H1 (cell line): Measurements from ENCODE around the gene ADGRV1. TPM values are rescaled to one million over a fixed set of nuclear protein-coding genes. Genes with fewer than 3 reads are reported as not detected.

Experiments used
- GABPA ChIP-seq: IDR thresholded peaks from 2 replicates; pipeline ENCODE4 v1.6.1; 2011; ENCODE audit warnings: mild to moderate bottlenecking, low read length, moderate library complexity, borderline replicate concordance; ENCODE audit not compliant: insufficient read depth
- polyA plus RNA-seq, 7 experiments: library from polyadenylated mRNA; depleted of rRNA in 3 of 7; stranded (reverse) in 5 of 7; unstranded in 2 of 7; fragments of >200 nt in 5 of 7; fragments of 200-250 nt in 2 of 7; gene quantifications; 1 replicate in 5 of 7; 2 replicates in 1 of 7; 4 replicates in 1 of 7; pipeline versions ENCODE4 v1.2.1 to v1.2.3, GENCODE V29; 2011 to 2013; ENCODE audit warnings: missing spikeins in 2 of 7, mixed read lengths in 2 of 7
- total RNA-seq: library from RNA; stranded (reverse); fragmentation: NEBNext Ultra II Directional; extraction: Animal tissue kit (Norgen Biotek cat#: 25700); gene quantifications from 2 replicates; pipeline ENCODE4 v1.2.1, GENCODE V29; 2021
- TF ChIP-seq, protein P1 (sequence below): IDR thresholded peaks from 2 replicates; pipeline ENCODE4 v1.6.1; 2011; ENCODE audit warnings: low read depth, mild to moderate bottlenecking, low read length; ENCODE audit not compliant: insufficient read depth

The ADGRV1 gene
- total and polyA plus RNA-seq, 2 of the 8 experiments (the other 6 are each of a cell fraction or from before 2014, with no cell fraction given): 53.1 to 62.2 TPM

- TF ChIP-seq, protein P1, sequence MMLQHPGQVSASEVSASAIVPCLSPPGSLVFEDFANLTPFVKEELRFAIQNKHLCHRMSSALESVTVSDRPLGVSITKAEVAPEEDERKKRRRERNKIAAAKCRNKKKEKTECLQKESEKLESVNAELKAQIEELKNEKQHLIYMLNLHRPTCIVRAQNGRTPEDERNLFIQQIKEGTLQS: no peak
- no peak for TF ChIP-seq GABPA
Measured at GRCh38 chr5:91024727-91025126, 466.1 kb downstream of the ADGRV1 start (continued).
